Thymus (tissue), 11 donors: ENCODE results near the gene TPTE2. TPM values are rescaled to one million over a fixed set of nuclear protein-coding genes. Genes with fewer than 3 reads are reported as not detected.

Experiments used
- DNase-seq, 9 donors: peaks; one replicate each; pipeline ENCODE4 v3.0.0-alpha.2; 2013; ENCODE audit warnings: low spot score in 9 of 9, low read depth in 6 of 9, missing footprints in 1 of 9
- H3K27ac ChIP-seq, 2 donors: one replicate each; pipeline ENCODE4 v1.5.1; 2013; ENCODE audit warnings: control low read depth in 1 of 2, low read depth in 1 of 2, low read length in 1 of 2, mild to moderate bottlenecking in 1 of 2, moderate library complexity in 1 of 2
- H3K27me3 ChIP-seq, 2 donors: one replicate each; pipeline ENCODE4 v1.5.1; 2013; ENCODE audit warnings: low read length in 1 of 2; ENCODE audit not compliant: control insufficient read depth in 2 of 2, insufficient read depth in 1 of 2
- H3K36me3 ChIP-seq, 2 donors: one replicate each; pipeline ENCODE4 v1.5.1; 2013; ENCODE audit warnings: low read length in 1 of 2, mild to moderate bottlenecking in 1 of 2, moderate library complexity in 1 of 2; ENCODE audit not compliant: control insufficient read depth in 2 of 2, insufficient read depth in 2 of 2
- H3K4me1 ChIP-seq, 2 donors: one replicate each; pipeline ENCODE4 v1.5.1; 2013; ENCODE audit warnings: low read length in 2 of 2; ENCODE audit not compliant: control insufficient read depth in 2 of 2, insufficient read depth in 2 of 2
- H3K4me3 ChIP-seq, 2 donors: one replicate each; pipeline ENCODE4 v1.5.1; 2013; ENCODE audit warnings: low read length in 2 of 2, control low read depth in 1 of 2, mild to moderate bottlenecking in 1 of 2
- H3K9me3 ChIP-seq, 2 donors: one replicate each; pipeline ENCODE4 v1.5.1; 2013; ENCODE audit warnings: low read length in 1 of 2, mild to moderate bottlenecking in 1 of 2; ENCODE audit not compliant: control insufficient read depth in 2 of 2, insufficient read depth in 1 of 2
- WGBS: extraction: QIAGEN DNeasy Blood & Tissue Kit; methylation state at CpG from one replicate; pipeline ENCODE4 v1.1.7; 2013; 5-methylcytosine and 5-hydroxymethylcytosine counted together
- polyA plus RNA-seq: library from polyadenylated mRNA; stranded (reverse); fragments of 200-250 nt; gene quantifications from one replicate; pipeline ENCODE4 v1.2.3, GENCODE V29; 2013
- total RNA-seq: library from RNA; stranded (reverse); fragments of 120-200 nt; gene quantifications from one replicate; pipeline ENCODE4 v1.2.4, GENCODE V29; 2013
- donor health status: healthy.

The TPTE2 gene
- total and polyA plus RNA-seq, 2 donors, result 0.05 to 0.34 TPM

- Histone ChIP-seq H3K27ac (no peak overlapping the region), H3K27me3 (no peaks in the 10 kb centered on the region), H3K4me1 (no peaks in the 10 kb centered on the region), H3K9me3 (no peaks in the 10 kb centered on the region), H3K4me3 (no peak overlapping the region), H3K36me3 (peaks cover 0 to 3% of the 10 kb centered on the region in 2 donors)
- 71% methylated on average over 30 of the region's 30 CpGs for WGBS
- DNase-seq, result no peak
These were observed 179.2 kb downstream of the TPTE2 start for GRCh38 chr13:19382111-19382510.

Other genes starting within 250 kb of the TPTE2 start
- 17.4 TPM for gene MPHOSPH8, start 72.1 kb upstream of the TPTE2 start, total RNA-seq
- 37.6 TPM for gene MPHOSPH8, start 72.1 kb upstream of the TPTE2 start, polyA plus RNA-seq
- gene PSPC1, start 221.4 kb upstream of the TPTE2 start, total RNA-seq, result 71.2 TPM
- gene PSPC1, start 221.4 kb upstream of the TPTE2 start, polyA plus RNA-seq, result 64.6 TPM